Measurements from ENCODE around the gene HOMER3. TPM values are rescaled to one million over a fixed set of nuclear protein-coding genes. Genes with fewer than 3 reads are reported as not detected.

HOMER3 gene
- total and polyA plus RNA-seq, 10 of the 15 experiments (the other 5 are each of a cell fraction or from before 2014, with no cell fraction given), result 0.18 to 10.6 (median 0.50) TPM; not detected in 2

GRCh38 chr19:18889949-18890745 lies 50.9 kb downstream of the HOMER3 start (continued):
- TF ChIP-seq PAX5 (IDR thresholded peaks at IDR 0.05; ENCODE audit: borderline replicate concordance, low read depth, low read length), result no peak
- no peak for TF ChIP-seq SMARCA5 (IDR thresholded peaks at IDR 0.05)

DNA sequence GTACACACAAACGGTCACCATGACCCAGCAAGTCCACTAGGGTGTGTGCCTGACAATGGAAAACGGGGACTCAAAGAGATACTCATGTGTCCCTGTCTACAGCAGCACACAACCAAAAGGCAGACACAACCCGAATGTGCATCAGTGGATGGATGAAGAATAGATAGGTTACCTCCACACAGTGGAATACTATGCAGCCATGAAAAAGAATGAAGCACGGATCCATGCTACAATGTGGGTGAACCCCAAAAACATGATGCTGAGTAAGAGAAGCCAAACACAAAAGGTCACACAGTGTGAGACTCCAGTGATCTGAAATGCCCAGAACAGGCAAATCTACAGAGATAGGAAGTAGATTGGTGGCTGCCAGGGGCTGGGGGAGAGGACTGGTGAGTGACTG lies 54.0 kb downstream of the HOMER3 start:
- ATAC-seq, result no peak
- DNase-seq (ENCODE audit: low read depth, low spot score), result no peak
- no TSS peak for BruUV-seq (replicated peaks)
- ChIA-PET SMC1A (ENCODE audit: uncharacterized antibody, unreplicated experiment) (no interaction called here), RAD21 (ENCODE audit: unreplicated experiment) (no interaction called here), POLR2A (no interaction called here), CTCF (no interaction called here)
- no peak for FAIRE-seq
- Histone ChIP-seq H2AFZ (ENCODE audit: control insufficient read depth, low read depth, low read length) (no peak overlapping the region), H3K27ac (ENCODE audit: control insufficient read depth, insufficient read depth) (no peak overlapping the region), H3K9ac (ENCODE audit: control insufficient read depth, insufficient read depth, low read length) (no peak overlapping the region), H3K4me2 (ENCODE audit: control insufficient read depth, insufficient read depth) (no peak overlapping the region), H3K36me3 (ENCODE audit: control insufficient read depth in 2 of 2, insufficient read depth in 2 of 2, low read length in 1 of 2) (no peaks in the 10 kb centered on the region), H3K79me2 (ENCODE audit: control insufficient read depth, insufficient read depth, low read length) (no peaks in the 10 kb centered on the region), H3K4me1 (ENCODE audit: control insufficient read depth, insufficient read depth, low read length) (no peaks in the 10 kb centered on the region), H3K4me3 (no peak overlapping the region), H3K9me3 (replicated peaks; ENCODE audit: control insufficient read depth, insufficient read depth, low read length) (no peaks in the 10 kb centered on the region), H4K20me1 (ENCODE audit: control insufficient read depth, insufficient read depth) (no peaks in the 10 kb centered on the region), H3K27me3 (replicated peaks in 1 of 2; ENCODE audit: control insufficient read depth in 2 of 2, insufficient read depth in 2 of 2, low read length in 1 of 2) (no peaks in the 10 kb centered on the region)
- intact Hi-C loops (cut with micrococcal nuclease; ENCODE audit: unreplicated experiment) (no loop called here), in situ Hi-C loops (cut with MboI) (no loop called here)
- WGBS (ENCODE audit: insufficient coverage, insufficient replicate concordance, low lambda C conversion rate, missing lambda C conversion rate), result 35% methylated on average over 4 of the region's 4 CpGs
- TF ChIP-seq BCL3 (IDR thresholded peaks at IDR 0.05; ENCODE audit: borderline replicate concordance, insufficient read depth, low read depth, low read length, poor library complexity, severe bottlenecking) (no peak), SMARCA5 (IDR thresholded peaks at IDR 0.05) (no peak), HDAC2 (IDR thresholded peaks at IDR 0.05) (no peak)

Data from GM12878 (cell line).